Superior temporal gyrus (tissue), 1 donor: ENCODE results near the gene TMEM30B.

Source experiments
- DNase-seq: peaks from one replicate; pipeline ENCODE4 v3.0.0-alpha.2; 2016; ENCODE audit errors: extremely low spot score

TMEM30B gene

DNA sequence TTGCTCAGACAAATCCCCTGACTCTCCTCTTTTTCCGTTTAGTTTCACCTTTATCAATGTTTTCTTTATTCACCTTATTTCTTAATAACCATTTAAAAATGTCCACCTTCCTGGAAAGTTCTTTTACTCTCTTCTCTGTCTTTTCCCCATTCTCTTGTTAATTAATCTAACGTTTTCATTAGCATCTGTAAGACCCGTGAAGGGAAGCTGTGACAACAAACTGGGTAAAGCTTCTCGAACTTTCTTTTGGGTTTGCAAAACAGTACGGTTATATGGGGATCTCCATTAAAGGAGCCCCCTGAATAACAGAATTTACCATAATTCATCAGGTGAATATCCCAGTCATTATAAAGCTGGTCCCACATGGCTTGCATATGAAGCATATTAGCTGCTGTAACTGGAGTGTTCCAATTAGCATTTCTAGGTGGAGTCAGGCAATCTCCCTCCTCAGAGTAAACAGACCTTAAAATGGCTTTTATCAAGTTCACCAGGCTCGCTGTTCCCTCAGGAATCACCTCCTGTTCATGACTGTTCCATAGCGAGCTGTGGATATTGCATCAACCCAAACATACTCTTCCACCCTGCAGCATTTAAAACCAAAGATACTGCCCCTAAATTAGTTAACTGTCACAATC lies 42.4 kb downstream of the TMEM30B start:
- no peak for DNase-seq

DNA sequence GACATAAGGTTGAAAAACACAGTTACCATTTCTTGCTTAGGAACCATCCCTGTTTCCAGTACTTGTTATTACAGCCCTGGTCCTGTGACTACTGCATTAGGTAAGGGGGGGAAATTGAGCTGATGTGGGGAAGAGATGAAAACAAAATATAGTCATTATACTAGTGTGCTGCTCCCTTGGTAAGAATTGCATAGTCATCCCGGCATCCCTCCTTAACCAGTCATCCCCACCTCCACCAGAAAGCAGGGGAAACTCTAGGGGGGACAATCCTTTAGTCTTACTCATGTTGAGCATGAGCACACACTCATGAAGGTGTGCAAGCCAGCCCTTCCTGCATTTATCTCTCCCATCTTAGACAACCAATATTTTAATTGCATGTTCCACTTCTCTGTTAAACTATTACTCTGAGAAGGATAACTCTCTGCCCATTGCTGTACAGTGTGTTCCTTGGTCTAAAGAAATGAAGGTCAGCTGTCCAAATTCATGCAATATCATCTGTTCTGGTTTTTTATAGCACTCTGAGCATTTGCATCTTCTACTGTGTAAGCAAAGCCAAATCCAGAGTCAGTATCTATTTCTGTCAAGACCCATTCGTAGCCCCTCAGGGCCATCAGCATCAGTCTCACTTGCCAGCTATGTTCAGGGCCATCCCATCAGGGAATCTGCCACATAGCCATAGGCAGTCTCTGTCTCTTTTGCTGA lies 46.8 kb downstream of the TMEM30B start:
- DNase-seq, result no peak

DNA sequence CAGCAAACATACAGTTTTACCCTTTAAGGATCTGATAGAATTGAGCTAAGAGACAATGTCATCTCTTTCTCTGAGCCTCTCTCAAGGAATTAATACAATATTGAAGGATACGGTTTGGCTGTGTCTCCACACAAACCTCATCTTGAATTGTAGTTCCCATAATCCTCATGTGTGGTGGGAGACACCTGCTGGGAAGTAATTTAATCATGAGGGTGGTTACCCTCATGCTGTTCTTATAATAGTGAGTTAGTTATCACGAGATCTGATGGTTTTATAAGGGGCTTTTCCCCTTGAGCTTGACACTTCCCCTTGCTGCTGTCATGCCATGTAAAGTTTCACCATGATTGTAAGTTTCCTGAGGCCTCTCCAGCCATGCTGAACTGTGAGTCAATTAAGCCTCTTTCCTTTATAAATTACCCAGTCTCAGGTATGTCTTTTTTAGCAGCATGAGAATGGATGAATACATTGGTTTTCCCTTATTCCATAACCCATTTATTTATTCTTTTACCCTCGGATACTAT lies 47.6 kb downstream of the TMEM30B start:
- DNase-seq, result no peak

DNA sequence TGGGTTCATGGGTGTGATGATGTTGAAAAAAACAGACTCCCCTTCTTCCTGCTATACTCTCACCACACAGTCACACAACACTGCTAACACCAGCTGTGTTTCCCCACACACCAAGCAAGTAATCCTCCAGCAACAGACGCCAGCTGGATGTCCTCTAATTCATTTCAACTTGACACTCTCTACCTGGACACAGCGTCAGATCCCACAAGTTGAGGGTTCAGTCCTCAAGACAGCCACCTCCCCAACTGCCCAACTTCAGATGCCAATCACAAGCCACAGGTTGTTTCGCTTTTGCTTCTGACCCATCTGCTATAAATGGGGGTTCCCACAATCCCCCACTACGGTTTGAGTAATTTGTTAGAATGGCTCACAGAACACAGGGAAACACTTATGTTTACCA lies 49.3 kb downstream of the TMEM30B start:
- no peak for DNase-seq

DNA sequence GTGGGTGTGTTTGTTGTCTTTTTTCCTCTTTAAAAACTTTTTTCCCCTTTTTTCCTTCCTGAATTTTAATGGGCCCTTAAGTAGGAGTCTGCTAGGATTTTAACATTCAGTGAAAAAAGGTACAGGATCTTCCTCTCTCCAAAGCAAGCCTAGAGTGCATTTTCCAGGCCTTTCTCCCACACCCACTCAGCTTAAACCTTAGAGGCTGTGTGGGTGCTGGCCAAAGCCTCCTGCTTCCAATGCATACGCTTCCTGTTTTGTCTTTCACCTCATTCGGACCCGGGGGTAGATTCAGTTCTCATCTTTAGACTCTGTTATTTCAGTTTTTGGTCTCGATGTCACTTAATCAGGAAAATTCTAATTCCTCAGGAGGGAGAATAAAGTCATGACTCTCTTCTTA lies 51.2 kb downstream of the TMEM30B start:
- DNase-seq, result no peak

DNA sequence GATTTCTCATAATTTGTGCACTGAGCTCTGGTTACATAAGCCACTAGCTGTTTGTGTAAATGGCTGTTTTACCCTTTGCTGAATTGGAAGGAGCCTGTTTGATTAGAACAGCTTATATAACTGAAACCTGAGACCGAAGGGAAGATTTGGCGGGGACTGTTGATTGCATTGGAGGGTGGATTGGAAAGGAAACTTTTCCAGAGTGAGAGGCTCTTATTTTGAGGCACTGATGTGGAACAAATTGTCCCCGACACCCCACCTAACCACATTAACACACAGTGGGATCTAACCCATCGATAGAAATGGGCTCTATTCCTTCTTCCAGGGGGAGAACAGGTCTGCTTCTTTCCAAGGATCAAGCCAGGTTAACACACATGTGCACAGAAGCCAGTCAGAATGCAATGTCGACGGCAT lies 51.7 kb downstream of the TMEM30B start:
- DNase-seq, result no peak

DNA sequence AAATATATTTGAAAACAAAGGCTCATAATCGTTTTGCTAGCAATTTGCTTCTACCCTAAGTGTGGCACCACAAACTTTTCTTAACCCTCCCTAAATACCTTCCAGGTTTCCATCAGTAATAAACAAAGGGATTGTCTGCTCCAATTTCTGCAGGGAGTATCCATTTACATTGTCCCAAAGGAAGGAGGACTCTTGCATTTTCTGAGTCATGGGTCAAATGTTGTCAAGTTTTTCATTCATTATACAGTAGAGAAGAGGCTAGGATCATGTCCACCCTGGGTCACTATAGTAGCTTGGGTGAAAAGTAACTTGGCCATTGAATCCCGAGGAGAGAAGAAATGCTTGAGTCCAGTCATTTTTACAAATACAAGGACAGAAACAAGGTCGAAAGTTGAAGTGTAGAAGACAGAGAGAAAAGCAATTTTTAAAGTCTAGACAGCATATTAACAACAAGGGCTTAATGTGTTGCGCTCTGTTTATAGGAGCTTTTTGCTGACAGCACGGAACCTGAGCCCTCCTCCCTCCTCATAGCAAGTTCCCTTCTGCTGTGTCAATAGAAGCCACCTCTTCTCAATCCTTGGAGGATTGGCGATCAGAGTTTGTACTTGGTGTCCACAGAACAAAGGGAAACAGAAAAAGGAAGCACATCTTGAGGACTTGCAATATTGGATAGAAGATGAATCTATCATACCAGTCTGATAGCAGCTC lies 53.1 kb downstream of the TMEM30B start:
- no peak for DNase-seq
